Skeletal muscle tissue (tissue), 4 donors: ENCODE measurements around the gene RTCB. TPM values are rescaled to one million over a fixed set of nuclear protein-coding genes. Genes with fewer than 3 reads are reported as not detected.

Experiments used
- H3K27ac ChIP-seq: one replicate; pipeline ENCODE4 v1.7.0; 2013; ENCODE audit warnings: mild to moderate bottlenecking, low read depth, low read length, inconsistent platforms
- H3K27me3 ChIP-seq, 3 donors: one replicate each; pipeline ENCODE4 v1.7.0; 2013; ENCODE audit warnings: low read length in 3 of 3; ENCODE audit not compliant: control insufficient read depth in 3 of 3, insufficient read depth in 3 of 3
- H3K36me3 ChIP-seq, 3 donors: one replicate each; pipeline ENCODE4 v1.7.0; 2013; ENCODE audit warnings: low read length in 3 of 3; ENCODE audit not compliant: control insufficient read depth in 3 of 3, insufficient read depth in 3 of 3
- H3K4me1 ChIP-seq, 3 donors: one replicate each; pipeline ENCODE4 v1.7.0; 2013; ENCODE audit warnings: low read length in 3 of 3, mild to moderate bottlenecking in 3 of 3; ENCODE audit not compliant: control insufficient read depth in 3 of 3, insufficient read depth in 3 of 3
- H3K4me3 ChIP-seq, 3 donors: one replicate each; pipeline ENCODE4 v1.7.0; 2013; ENCODE audit warnings: low read length in 3 of 3
- H3K9ac ChIP-seq, 3 donors: one replicate each; pipeline ENCODE4 v1.7.0; 2013; ENCODE audit warnings: low read length in 3 of 3, mild to moderate bottlenecking in 3 of 3, moderate library complexity in 2 of 3, low read depth in 1 of 3
- H3K9me3 ChIP-seq, 3 donors: one replicate each; pipeline ENCODE4 v1.7.0; 2013; ENCODE audit warnings: low read length in 3 of 3; ENCODE audit not compliant: control insufficient read depth in 3 of 3
- total RNA-seq: library from RNA; depleted of rRNA; stranded (reverse); fragments of >200 nt; gene quantifications from one replicate; pipeline ENCODE4 v1.2.3, GENCODE V29; 2014
- donor health status: Osteomylitis.

Gene RTCB
- total RNA-seq, 1 donor from 2014 or later: 91.3 TPM

- Histone ChIP-seq H3K9me3 (no peaks in the 10 kb centered on the region), H3K36me3 (no peaks in the 10 kb centered on the region), H3K4me3 (no peak overlapping the region), H3K4me1 (no peaks in the 10 kb centered on the region), H3K9ac (no peak overlapping the region), H3K27ac (no peak overlapping the region), H3K27me3 (peaks cover 6 to 15% (median 10%) of the 10 kb centered on the region in 3 donors)
These were observed 5.9 kb upstream of the RTCB start for GRCh38 chr22:32417906-32418305.

- no peak overlapping the region for H3K27ac ChIP-seq
- H3K9me3 ChIP-seq: no peaks in the 10 kb centered on the region
- peaks cover 0 to 8% (median 6%) of the 10 kb centered on the region in 3 donors for H3K27me3 ChIP-seq
- H3K9ac ChIP-seq: no peak overlapping the region
- peaks cover 0 to 8% (median 3%) of the 10 kb centered on the region in 3 donors for H3K4me1 ChIP-seq
- no peaks in the 10 kb centered on the region for H3K36me3 ChIP-seq
- H3K4me3 ChIP-seq: no peak overlapping the region
These were observed 4.6 kb upstream of the RTCB start for GRCh38 chr22:32416556-32417085.

GRCh38 chr22:32414191-32414590 is 2.1 kb upstream of the RTCB start:
- Histone ChIP-seq H3K27ac (no peak overlapping the region), H3K9ac (no peak overlapping the region), H3K36me3 (peaks cover 0 to 5% (median 2%) of the 10 kb centered on the region in 3 donors), H3K4me3 (no peak overlapping the region), H3K4me1 (peaks cover 11 to 24% (median 19%) of the 10 kb centered on the region in 3 donors), H3K9me3 (no peaks in the 10 kb centered on the region), H3K27me3 (peaks cover 0 to 6% (median 2%) of the 10 kb centered on the region in 3 donors)

- no peaks in the 10 kb centered on the region for H3K9me3 ChIP-seq
- H3K4me3 ChIP-seq: no peak overlapping the region
- H3K4me1 ChIP-seq: peaks cover 11 to 24% (median 19%) of the 10 kb centered on the region in 3 donors
- H3K36me3 ChIP-seq: peaks cover 0 to 6% (median 4%) of the 10 kb centered on the region in 3 donors
- H3K27ac ChIP-seq: no peak overlapping the region
- no peak overlapping the region for H3K9ac ChIP-seq
- peaks cover 0 to 6% (median 2%) of the 10 kb centered on the region in 3 donors for H3K27me3 ChIP-seq
These were observed 1.7 kb upstream of the RTCB start for GRCh38 chr22:32413719-32414118.

- H3K27ac ChIP-seq: peak overlapping the region; percentile 60
- no peaks in the 10 kb centered on the region for H3K9me3 ChIP-seq
- peak overlapping the region; percentile 86 to 94 (median 93) for H3K9ac ChIP-seq
- no peaks in the 10 kb centered on the region for H3K27me3 ChIP-seq
- H3K4me1 ChIP-seq: peaks cover 11 to 24% (median 19%) of the 10 kb centered on the region in 3 donors
- H3K36me3 ChIP-seq: peaks cover 10 to 26% (median 25%) of the 10 kb centered on the region in 3 donors
- peak overlapping the region; percentile 90 to 98 (median 94) for H3K4me3 ChIP-seq
These were observed 645 bp downstream of the RTCB start for GRCh38 chr22:32411402-32411801.

GRCh38 chr22:32410459-32410858 is 1.6 kb downstream of the RTCB start:
- Histone ChIP-seq H3K27ac (no peak overlapping the region), H3K9me3 (no peaks in the 10 kb centered on the region), H3K4me1 (peaks cover 11 to 24% (median 19%) of the 10 kb centered on the region in 3 donors), H3K36me3 (peaks cover 11 to 35% (median 34%) of the 10 kb centered on the region in 3 donors), H3K9ac (peak overlapping the region; percentile 86 to 94 (median 93)), H3K27me3 (no peaks in the 10 kb centered on the region), H3K4me3 (peak overlapping the region in 2 of 3 donors; percentile 94 to 98)

GRCh38 chr22:32409977-32410376 is 2.1 kb downstream of the RTCB start:
- H3K4me3 ChIP-seq: peak overlapping the region in 1 of 3 donors; percentile 94
- H3K36me3 ChIP-seq: peaks cover 11 to 39% (median 39%) of the 10 kb centered on the region in 3 donors
- no peak overlapping the region for H3K27ac ChIP-seq
- H3K27me3 ChIP-seq: no peaks in the 10 kb centered on the region
- peaks cover 11 to 24% (median 19%) of the 10 kb centered on the region in 3 donors for H3K4me1 ChIP-seq
- H3K9ac ChIP-seq: peak overlapping the region in 1 of 3 donors; percentile 94
- no peaks in the 10 kb centered on the region for H3K9me3 ChIP-seq

GRCh38 chr22:32407936-32408335 is 4.1 kb downstream of the RTCB start:
- H3K27ac ChIP-seq: no peak overlapping the region
- H3K4me3 ChIP-seq: no peak overlapping the region
- no peaks in the 10 kb centered on the region for H3K9me3 ChIP-seq
- no peak overlapping the region for H3K9ac ChIP-seq
- peaks cover 11 to 24% (median 19%) of the 10 kb centered on the region in 3 donors for H3K4me1 ChIP-seq
- no peaks in the 10 kb centered on the region for H3K27me3 ChIP-seq
- peaks cover 17 to 50% (median 39%) of the 10 kb centered on the region in 3 donors for H3K36me3 ChIP-seq

GRCh38 chr22:32407312-32407711 is 4.7 kb downstream of the RTCB start:
- H3K4me1 ChIP-seq: peaks cover 11 to 20% (median 17%) of the 10 kb centered on the region in 3 donors
- H3K27ac ChIP-seq: no peak overlapping the region
- H3K9ac ChIP-seq: no peak overlapping the region
- no peaks in the 10 kb centered on the region for H3K27me3 ChIP-seq
- peaks cover 19 to 50% (median 39%) of the 10 kb centered on the region in 3 donors for H3K36me3 ChIP-seq
- no peaks in the 10 kb centered on the region for H3K9me3 ChIP-seq
- H3K4me3 ChIP-seq: no peak overlapping the region

- Histone ChIP-seq H3K36me3 (peaks cover 29 to 76% (median 59%) of the 10 kb centered on the region in 3 donors), H3K4me3 (no peak overlapping the region), H3K27me3 (no peaks in the 10 kb centered on the region), H3K9me3 (no peaks in the 10 kb centered on the region), H3K27ac (no peak overlapping the region), H3K4me1 (no peaks in the 10 kb centered on the region), H3K9ac (no peak overlapping the region)
These were observed 8.0 kb downstream of the RTCB start for GRCh38 chr22:32404021-32404420.
